ENCODE measurements around the gene HOMER2. TPM values are rescaled to one million over a fixed set of nuclear protein-coding genes. Genes with fewer than 3 reads are reported as not detected.

HOMER2 gene
- total RNA-seq, 1 experiment from 2014 or later, result 14.2 TPM

DNA sequence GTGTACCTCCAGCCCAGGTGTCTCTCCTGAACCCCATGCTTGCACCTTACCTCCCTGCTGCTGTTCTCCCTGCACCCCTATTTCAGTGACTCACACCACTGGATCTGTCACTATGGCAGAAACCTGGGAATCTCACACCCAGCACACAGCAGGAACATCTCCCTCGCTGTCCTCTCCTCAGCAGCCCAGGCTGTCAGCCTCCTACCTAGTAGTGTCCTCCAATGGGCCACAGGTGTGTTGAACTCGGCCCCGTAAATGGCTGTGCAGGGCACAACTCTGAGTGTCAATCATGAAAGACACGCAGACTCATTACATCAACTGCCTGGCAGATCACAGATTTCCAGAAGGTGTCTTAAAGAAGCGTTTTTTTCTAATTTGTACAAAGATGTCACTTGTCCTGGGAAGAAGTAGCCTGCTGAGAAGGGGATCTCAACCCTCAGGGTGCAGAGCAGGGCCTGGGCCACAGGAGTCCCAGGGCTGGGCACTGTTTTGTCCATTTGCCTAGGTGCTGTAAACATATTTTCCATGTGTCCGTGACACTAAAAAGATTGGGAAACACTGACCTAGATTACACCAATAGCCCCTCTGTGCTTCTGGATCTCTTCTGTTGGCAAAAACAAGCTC is 33.8 kb downstream of the HOMER2 start:
- TF ChIP-seq, protein P1, sequence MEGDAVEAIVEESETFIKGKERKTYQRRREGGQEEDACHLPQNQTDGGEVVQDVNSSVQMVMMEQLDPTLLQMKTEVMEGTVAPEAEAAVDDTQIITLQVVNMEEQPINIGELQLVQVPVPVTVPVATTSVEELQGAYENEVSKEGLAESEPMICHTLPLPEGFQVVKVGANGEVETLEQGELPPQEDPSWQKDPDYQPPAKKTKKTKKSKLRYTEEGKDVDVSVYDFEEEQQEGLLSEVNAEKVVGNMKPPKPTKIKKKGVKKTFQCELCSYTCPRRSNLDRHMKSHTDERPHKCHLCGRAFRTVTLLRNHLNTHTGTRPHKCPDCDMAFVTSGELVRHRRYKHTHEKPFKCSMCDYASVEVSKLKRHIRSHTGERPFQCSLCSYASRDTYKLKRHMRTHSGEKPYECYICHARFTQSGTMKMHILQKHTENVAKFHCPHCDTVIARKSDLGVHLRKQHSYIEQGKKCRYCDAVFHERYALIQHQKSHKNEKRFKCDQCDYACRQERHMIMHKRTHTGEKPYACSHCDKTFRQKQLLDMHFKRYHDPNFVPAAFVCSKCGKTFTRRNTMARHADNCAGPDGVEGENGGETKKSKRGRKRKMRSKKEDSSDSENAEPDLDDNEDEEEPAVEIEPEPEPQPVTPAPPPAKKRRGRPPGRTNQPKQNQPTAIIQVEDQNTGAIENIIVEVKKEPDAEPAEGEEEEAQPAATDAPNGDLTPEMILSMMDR (conservative IDR thresholded peaks at IDR 0.05), result no peak

More for the DNA sequence above, 33.8 kb downstream of the HOMER2 start:
- H3K27ac ChIP-seq (ENCODE audit: insufficient read length, low read depth, low read length), result no peak overlapping the region
- H3K4me2 ChIP-seq (ENCODE audit: insufficient read depth, insufficient read length, low read length), result no peak overlapping the region
- H2BK20ac ChIP-seq (ENCODE audit: low read depth, low read length, poor library complexity, severe bottlenecking), result no peak overlapping the region
- H2BK12ac ChIP-seq (ENCODE audit: insufficient read length, low read depth, low read length), result no peak overlapping the region
- H2BK15ac ChIP-seq (ENCODE audit: low read depth, low read length), result no peak overlapping the region
- Mint-ChIP-seq H3K9me3 (no peaks in the 10 kb centered on the region), H3K36me3 (ENCODE audit: insufficient read depth in 1 of 3, low read depth in 3 of 3) (no peaks in the 10 kb centered on the region), H3K4me3 (no peak overlapping the region), H3K4me1 (no peaks in the 10 kb centered on the region; a peak in 1 of 4 replicates), H3K27me3 (ENCODE audit: low read depth) (peaks cover 4% of the 10 kb centered on the region), H3K27ac (no peak overlapping the region)
- no CpG with 5 or more reads among the region's 6 CpGs for WGBS (ENCODE audit: extremely low coverage, insufficient read length, low lambda C conversion rate)
- no peaks in the 10 kb centered on the region for H3K4me1 ChIP-seq (ENCODE audit: insufficient read depth, low read length)
- H3K56ac ChIP-seq (ENCODE audit: insufficient read length, low read depth, low read length), result no peak overlapping the region
- no peak overlapping the region for H3K14ac ChIP-seq (ENCODE audit: insufficient read depth, low read length)
- no peaks in the 10 kb centered on the region for H3K27me3 ChIP-seq (ENCODE audit: insufficient read depth, low read length)
- H2AFZ ChIP-seq (ENCODE audit: low read length), result no peak overlapping the region
- no peak overlapping the region for H3K23ac ChIP-seq (ENCODE audit: insufficient read length, low read depth, low read length)
- no peak overlapping the region for H3K9ac ChIP-seq (ENCODE audit: extremely low read depth, insufficient read length, low read length)
- H4K20me1 ChIP-seq (ENCODE audit: control insufficient read depth, insufficient read depth, insufficient read length), result no peaks in the 10 kb centered on the region
- no peak overlapping the region for H4K8ac ChIP-seq (replicated peaks; ENCODE audit: insufficient read length, low read depth, low read length)
- no peak overlapping the region for H4K5ac ChIP-seq (ENCODE audit: insufficient read length, low read depth, low read length)
- H2AK5ac ChIP-seq (ENCODE audit: insufficient read length, low read length), result no peak overlapping the region
- no peak overlapping the region for H3K18ac ChIP-seq (ENCODE audit: insufficient read length, low read depth, low read length)
- H2BK5ac ChIP-seq (ENCODE audit: insufficient read length, low read length), result no peak overlapping the region
- H3K79me2 ChIP-seq (ENCODE audit: insufficient read depth, low read length), result no peaks in the 10 kb centered on the region
- H3K4ac ChIP-seq (ENCODE audit: low read depth, low read length), result no peak overlapping the region
- no peak overlapping the region for H3T11ph ChIP-seq (ENCODE audit: low read length)
- H3K79me1 ChIP-seq (ENCODE audit: insufficient read depth, low read depth, low read length, poor library complexity, severe bottlenecking), result no peaks in the 10 kb centered on the region
- H2BK120ac ChIP-seq (ENCODE audit: low read depth, low read length, poor library complexity, severe bottlenecking), result no peak overlapping the region
- H3K9me3 ChIP-seq (ENCODE audit: control insufficient read depth, low read depth, low read length), result no peaks in the 10 kb centered on the region
- no peak for DNase-seq
- H3K23me2 ChIP-seq (ENCODE audit: insufficient read length, low read depth, low read length, poor library complexity, severe bottlenecking), result no peaks in the 10 kb centered on the region
- H4K91ac ChIP-seq (ENCODE audit: insufficient read length, low read depth, low read length), result no peak overlapping the region

All from H9 (cell line).